GM12892 (cell line): ENCODE data around the gene CEP112.

Experiments
- POLR2A ChIP-seq: IDR thresholded peaks from 2 replicates; pipeline ENCODE4 v1.6.1; 2011; ENCODE audit warnings: low read depth, low read length, control low read depth
- TAF1 ChIP-seq: IDR thresholded peaks from 2 replicates; pipeline ENCODE4 v1.6.1; 2011; ENCODE audit warnings: low read depth, mild to moderate bottlenecking, control low read depth, low read length, borderline replicate concordance

DNA sequence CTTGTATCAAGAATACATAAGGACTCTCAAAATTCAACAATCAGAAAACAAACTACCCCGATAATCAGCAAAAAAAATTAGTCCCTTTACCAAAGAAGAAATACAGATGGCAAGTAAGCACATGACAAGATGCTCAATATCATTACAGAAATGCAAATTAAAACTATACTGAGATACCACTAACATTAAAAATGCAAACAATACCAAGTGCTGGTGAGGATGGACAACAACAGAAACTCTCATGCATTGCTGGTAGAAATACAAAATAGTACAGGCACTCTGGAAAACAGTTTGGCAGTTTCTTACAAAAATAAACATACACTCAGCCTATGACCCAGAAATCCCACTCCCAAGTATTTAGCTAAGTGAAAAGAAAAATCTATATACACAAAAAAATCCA is 7.5 kb downstream of the CEP112 start:
- TF ChIP-seq POLR2A, result no peak
- TF ChIP-seq TAF1, result no peak
